ENCODE measurements around the gene BIRC2. TPM values are rescaled to one million over a fixed set of nuclear protein-coding genes. Genes with fewer than 3 reads are reported as not detected.
A peak's percentile ranks its signal among the peaks of the same experiment; 100 is the strongest.

Gene BIRC2
- total RNA-seq, 4 donors from 2014 or later, result 40.1 to 106 (median 53.5) TPM

DNA sequence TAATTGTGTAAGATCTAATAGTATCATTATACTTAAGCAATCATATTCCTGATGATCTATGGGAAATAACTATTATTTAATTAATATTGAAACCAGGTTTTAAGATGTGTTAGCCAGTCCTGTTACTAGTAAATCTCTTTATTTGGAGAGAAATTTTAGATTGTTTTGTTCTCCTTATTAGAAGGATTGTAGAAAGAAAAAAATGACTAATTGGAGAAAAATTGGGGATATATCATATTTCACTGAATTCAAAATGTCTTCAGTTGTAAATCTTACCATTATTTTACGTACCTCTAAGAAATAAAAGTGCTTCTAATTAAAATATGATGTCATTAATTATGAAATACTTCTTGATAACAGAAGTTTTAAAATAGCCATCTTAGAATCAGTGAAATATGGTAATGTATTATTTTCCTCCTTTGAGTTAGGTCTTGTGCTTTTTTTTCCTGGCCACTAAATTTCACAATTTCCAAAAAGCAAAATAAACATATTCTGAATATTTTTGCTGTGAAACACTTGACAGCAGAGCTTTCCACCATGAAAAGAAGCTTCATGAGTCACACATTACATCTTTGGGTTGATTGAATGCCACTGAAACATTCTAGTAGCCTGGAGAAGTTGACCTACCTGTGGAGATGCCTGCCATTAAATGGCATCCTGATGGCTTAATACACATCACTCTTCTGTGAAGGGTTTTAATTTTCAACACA, 23.3 kb upstream of the BIRC2 start:
- Histone ChIP-seq H3K27ac (peak overlapping the region in 1 of 2 donors; percentile 23), H3K36me3 (no peaks in the 10 kb centered on the region), H3K4me1 (no peaks in the 10 kb centered on the region), H3K4me3 (no peak overlapping the region), H3K9me3 (no peaks in the 10 kb centered on the region), H3K27me3 (no peaks in the 10 kb centered on the region)
- intact Hi-C loops (cut with DNase I; ENCODE audit: low total_unique reads), result no loop called here
- DNase-seq, result no peak
- TF ChIP-seq, protein P1, sequence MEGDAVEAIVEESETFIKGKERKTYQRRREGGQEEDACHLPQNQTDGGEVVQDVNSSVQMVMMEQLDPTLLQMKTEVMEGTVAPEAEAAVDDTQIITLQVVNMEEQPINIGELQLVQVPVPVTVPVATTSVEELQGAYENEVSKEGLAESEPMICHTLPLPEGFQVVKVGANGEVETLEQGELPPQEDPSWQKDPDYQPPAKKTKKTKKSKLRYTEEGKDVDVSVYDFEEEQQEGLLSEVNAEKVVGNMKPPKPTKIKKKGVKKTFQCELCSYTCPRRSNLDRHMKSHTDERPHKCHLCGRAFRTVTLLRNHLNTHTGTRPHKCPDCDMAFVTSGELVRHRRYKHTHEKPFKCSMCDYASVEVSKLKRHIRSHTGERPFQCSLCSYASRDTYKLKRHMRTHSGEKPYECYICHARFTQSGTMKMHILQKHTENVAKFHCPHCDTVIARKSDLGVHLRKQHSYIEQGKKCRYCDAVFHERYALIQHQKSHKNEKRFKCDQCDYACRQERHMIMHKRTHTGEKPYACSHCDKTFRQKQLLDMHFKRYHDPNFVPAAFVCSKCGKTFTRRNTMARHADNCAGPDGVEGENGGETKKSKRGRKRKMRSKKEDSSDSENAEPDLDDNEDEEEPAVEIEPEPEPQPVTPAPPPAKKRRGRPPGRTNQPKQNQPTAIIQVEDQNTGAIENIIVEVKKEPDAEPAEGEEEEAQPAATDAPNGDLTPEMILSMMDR (IDR thresholded peaks at IDR 0.05), result no peak
- no peak for TF ChIP-seq POLR2A (IDR thresholded peaks at IDR 0.05)

DNA sequence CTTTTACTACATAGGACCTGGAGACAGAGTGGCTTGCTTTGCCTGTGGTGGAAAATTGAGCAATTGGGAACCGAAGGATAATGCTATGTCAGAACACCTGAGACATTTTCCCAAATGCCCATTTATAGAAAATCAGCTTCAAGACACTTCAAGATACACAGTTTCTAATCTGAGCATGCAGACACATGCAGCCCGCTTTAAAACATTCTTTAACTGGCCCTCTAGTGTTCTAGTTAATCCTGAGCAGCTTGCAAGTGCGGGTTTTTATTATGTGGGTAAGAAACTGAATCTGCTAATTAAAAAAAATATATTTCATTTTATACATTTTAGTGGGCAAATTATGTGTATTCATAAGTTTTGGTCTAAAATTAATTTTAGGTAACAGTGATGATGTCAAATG, 21.9 kb upstream of the BIRC2 start:
- DNase-seq, result no peak
- Histone ChIP-seq H3K36me3 (no peaks in the 10 kb centered on the region), H3K27me3 (no peaks in the 10 kb centered on the region), H3K27ac (no peak overlapping the region), H3K4me1 (no peaks in the 10 kb centered on the region), H3K9me3 (no peaks in the 10 kb centered on the region), H3K4me3 (no peak overlapping the region)
- intact Hi-C loops (cut with DNase I; ENCODE audit: low total_unique reads), result no loop called here
- no peak for TF ChIP-seq POLR2A (IDR thresholded peaks at IDR 0.05)
- TF ChIP-seq, protein P1 (IDR thresholded peaks at IDR 0.05), result no peak

DNA sequence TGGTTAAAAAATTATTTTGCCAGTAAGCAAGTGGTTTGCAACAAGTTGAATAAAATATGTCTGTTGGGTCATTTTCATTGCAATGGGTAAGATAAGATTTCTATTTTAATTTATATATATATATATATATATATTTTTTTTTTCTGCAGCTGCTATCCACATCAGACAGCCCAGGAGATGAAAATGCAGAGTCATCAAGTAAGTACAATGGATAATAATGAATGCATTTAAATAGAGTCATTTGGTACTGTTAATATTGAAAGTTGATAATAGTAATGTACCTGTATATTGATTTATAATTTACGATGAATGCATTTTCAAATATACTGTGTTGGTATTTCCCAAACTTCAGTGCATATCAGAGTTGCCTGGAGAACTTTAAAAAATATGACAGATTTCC, 18.3 kb upstream of the BIRC2 start:
- no peaks in the 10 kb centered on the region for H3K4me1 ChIP-seq
- no peak for DNase-seq
- no peaks in the 10 kb centered on the region for H3K9me3 ChIP-seq
- TF ChIP-seq POLR2A (IDR thresholded peaks at IDR 0.05), result no peak
- TF ChIP-seq, protein P1 (IDR thresholded peaks at IDR 0.05), result no peak
- no peak overlapping the region for H3K27ac ChIP-seq
- H3K27me3 ChIP-seq, result no peaks in the 10 kb centered on the region
- H3K4me3 ChIP-seq, result no peak overlapping the region
- intact Hi-C loops (cut with DNase I; ENCODE audit: low total_unique reads), result no loop called here
- no peaks in the 10 kb centered on the region for H3K36me3 ChIP-seq

DNA sequence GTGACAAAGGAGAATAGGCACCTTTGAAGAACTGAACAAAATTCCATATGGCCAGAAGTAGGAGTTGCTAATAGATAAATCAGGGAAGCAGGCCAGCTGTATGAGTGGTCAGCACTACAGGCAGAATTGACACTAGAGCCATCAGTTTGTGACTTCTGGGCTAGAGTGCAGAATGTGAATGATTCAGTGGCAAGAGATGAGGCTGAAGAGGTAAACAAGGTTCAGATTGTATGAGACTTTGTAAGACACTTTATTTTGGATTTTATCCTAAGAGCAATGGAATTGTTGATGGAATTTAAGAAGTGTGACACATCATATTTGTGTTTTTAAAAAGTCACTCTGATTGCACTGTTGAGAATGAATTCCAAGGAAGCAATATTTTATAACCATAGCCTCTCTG, 16.8 kb upstream of the BIRC2 start:
- no peak overlapping the region for H3K27ac ChIP-seq
- no peaks in the 10 kb centered on the region for H3K36me3 ChIP-seq
- H3K9me3 ChIP-seq, result no peaks in the 10 kb centered on the region
- no peak overlapping the region for H3K4me3 ChIP-seq
- no peaks in the 10 kb centered on the region for H3K27me3 ChIP-seq
- intact Hi-C loops (cut with DNase I; ENCODE audit: low total_unique reads), result no loop called here
- H3K4me1 ChIP-seq, result no peaks in the 10 kb centered on the region
- DNase-seq, result no peak
- TF ChIP-seq, protein P1 (IDR thresholded peaks at IDR 0.05), result no peak
- no peak for TF ChIP-seq POLR2A (IDR thresholded peaks at IDR 0.05)

DNA sequence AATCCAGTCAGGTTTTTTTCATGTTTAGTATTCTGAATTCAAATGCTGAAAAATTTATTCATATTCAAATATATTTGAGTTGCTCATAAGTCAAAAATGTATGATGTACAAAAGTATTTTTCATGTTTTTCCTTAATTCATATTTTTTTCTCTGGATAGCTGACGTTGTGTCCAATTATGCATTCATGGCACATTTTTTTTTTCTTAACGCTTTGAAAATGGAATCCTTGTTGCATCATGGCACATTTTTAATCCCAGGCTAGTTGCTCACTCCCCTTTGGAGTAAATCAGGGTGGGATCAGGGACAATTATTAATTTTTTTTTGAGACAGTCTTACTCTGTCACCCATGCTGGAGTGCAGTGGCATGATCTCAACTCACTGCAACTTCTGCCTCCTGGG, 15.7 kb upstream of the BIRC2 start:
- intact Hi-C loops (cut with DNase I; ENCODE audit: low total_unique reads), result no loop called here
- DNase-seq, result no peak
- Histone ChIP-seq H3K4me3 (no peak overlapping the region), H3K27me3 (no peaks in the 10 kb centered on the region), H3K4me1 (no peaks in the 10 kb centered on the region), H3K9me3 (no peaks in the 10 kb centered on the region), H3K36me3 (no peaks in the 10 kb centered on the region), H3K27ac (no peak overlapping the region)
- TF ChIP-seq POLR2A (IDR thresholded peaks at IDR 0.05), result no peak
- TF ChIP-seq, protein P1 (IDR thresholded peaks at IDR 0.05), result no peak
